Measurements from ENCODE around the gene PRKG2.
"Not testable (repeated sequence)": the region's sequence is repeated elsewhere in the genome, so short reads cannot be mapped to it uniquely, and the experiment has no call there.

PRKG2 gene

DNA sequence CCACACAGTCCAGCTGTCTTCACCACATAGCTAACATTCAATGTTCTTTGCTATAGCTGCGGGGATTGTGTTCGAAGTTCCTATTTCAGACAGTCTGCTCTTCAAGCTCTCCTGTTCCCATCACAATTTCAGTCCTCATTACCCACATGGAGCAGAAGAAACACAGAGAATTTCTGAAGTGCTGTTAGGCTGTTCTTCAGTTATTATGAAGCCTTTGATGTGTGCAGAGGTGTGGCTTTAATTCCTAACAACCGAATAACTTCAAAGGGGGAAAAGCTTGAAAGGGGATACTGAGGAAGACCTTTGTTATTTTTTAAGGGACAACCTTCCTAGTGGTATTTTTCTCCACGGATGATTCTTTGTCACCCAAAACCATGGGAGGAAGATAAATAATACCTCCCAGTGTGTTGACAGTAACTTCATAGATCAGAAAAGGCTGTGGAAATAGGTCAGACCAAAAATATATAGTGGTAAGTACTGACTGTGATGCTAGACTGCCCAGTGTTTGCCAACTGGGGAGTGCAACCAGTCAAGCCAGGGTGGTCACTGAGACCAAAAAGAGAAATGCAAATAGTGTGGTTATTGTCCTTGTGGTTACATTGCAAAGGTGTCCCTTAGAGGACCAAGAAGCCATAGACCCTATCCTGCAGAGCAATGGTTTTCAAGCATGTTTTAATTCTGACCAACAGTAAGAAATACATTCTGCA lies 52.1 kb downstream of the PRKG2 start:
- no peak for DNase-seq (ENCODE audit: low read depth)

DNA sequence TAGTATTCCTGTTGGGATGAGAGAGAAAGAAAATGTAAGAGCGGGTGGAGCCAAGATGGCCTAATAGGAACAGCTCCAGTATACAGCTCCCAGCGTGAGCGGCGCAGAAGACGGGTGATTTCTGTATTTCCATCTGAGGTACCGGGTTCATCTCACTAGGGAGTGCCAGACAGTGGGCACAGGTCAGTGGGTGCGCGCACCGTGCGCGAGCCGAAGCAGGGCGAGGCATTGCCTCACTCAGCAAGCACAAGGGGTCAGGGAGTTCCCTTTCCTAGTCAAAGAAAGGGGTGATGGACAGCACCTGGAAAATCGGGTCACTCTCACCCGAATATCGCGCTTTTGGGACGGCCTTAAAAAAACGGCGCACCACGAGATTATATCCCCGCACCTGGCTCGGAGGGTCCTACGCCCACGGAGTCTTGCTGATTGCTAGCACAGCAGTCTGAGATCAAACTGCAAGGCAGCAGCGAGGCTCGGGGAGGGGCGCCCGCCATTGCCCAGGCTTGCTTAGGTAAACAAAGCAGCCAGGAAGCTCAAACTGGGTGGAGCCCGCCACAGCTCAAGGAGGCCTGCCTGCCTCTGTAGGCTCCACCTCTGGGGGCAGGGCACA lies 61.2 kb downstream of the PRKG2 start:
- DNase-seq (ENCODE audit: low read depth): not testable (repeated sequence)

DNA sequence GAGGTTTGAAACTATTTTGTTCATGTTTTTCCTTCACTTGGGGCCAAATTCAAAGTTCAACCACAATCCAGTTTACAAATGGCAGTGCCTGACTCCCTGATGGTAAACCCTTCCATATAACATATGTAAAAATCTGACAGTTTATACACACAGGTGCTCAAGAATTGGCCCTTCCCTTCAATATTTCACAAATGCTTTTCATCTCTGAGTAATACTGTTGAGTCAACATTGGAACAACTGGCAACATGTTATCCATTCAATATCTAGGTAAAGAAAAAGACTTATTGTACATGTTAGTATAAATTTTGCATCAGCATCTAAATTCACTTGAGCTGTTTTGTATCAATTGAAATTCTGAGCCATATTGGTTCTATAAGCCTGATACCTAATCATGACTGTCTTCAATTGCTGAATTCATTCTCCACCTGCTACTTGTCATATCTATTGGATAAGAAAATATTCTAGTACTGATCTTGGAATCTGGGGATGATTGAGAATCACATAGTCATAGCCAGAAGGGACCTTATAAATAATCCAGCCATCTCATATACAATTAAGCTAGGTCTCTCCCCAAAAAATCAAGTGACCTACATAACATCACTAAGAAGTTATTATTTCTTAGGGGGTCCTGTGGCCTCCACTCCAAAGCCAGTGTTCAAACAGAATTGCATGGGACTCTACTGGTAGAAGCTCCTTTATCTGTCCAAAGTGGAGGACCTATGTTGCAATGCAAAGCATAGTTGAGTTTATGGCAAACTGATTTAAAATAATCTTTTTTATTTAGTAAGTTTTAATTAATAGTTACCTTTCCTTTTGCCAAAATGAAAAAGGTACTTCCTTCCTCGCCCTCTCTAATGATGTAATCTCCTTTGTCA lies 61.9 kb downstream of the PRKG2 start:
- no peak for DNase-seq (ENCODE audit: low read depth)

DNA sequence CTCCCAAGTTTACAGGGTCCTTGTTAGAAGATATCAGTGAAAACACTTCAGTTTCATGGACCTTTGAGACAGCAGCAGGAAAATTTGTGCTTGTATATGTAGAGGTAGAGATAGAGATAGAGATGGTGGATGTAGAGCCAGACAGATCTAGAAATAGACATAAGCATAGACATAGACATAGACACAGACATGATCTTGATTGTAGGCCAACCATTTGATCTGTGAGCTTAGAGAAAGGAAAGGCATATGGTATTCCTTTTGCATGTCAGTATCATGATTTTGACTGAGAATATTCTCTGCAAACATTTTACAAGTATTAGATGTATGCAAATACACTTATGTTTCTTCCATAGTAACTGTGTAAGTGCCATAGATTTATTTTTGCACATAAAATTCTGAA lies 65.0 kb downstream of the PRKG2 start:
- DNase-seq (ENCODE audit: low read depth): no peak

DNA sequence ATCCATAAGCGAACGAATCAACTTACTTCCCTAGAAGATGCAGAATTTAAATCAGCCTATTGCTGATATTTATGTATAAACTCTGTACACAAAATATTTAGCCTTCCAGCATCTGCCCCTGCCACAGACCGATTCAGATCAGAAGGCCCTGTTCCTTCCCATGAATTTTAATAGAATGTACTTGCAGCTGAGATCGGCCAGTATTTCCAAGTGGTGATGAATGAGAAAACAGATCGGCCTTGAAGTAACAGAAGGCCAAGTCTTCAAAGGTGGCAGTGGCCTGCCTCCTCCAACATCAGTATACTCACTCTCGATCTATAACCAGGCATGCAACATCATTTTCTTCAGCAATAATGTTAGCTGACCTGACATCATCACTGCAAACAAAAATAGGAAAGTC lies 66.4 kb downstream of the PRKG2 start:
- no peak for DNase-seq (ENCODE audit: low read depth)

DNA sequence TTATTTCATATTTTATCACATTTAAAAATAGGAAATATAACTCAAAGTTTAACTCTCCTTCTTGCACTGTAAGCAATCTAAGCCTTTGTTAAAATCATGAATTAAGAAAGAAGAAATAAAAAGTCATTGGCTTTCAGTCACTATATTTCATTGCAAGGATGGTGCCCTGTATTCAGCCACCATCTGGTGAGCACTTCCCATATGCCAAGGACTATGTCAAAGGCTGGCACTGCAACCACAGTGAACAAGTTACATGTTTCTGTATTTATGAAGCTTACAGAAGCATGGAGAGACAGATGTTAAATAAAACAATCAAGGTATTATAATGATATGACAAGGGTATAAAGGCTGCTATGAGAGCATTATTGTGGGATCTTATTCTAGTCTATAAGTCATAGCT lies 68.6 kb downstream of the PRKG2 start:
- DNase-seq (ENCODE audit: low read depth): no peak

DNA sequence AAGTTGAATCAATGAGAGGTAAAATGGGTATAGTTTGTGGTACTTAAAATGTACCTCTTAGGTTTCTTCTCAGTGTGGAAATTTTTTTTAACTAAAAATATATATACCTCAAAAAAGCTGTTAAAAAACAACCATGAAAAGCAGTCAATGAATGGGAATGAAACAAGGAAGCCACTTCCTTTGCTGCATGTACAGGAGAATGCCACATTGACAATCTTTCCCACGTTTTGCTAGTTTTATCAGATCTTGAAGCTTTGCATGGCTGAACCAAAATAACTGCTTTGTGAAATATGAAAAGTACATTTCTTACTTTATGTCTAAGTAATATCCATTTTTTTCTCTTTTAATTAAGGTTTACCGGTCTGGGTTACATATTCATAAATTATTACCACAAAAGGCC lies 71.8 kb downstream of the PRKG2 start:
- DNase-seq (ENCODE audit: low read depth): no peak

DNA sequence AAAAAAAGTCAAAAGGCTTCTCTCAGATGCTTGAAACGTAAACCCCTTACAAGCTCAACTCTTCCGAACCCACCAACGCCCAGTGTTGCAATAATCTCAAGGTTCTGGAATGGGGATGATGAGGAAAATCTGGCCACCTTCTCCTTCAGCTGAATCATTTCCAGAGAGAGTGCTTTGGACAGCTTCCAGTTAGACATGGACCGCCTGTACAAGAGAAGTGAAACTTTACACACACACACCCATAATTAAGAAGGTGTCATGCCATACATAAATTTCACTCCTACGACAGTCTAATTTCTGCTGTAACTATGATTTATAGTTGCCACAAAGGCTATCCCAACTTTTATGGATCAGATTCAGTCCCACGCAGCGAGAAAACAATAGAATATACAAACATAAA lies 72.3 kb downstream of the PRKG2 start:
- no peak for DNase-seq (ENCODE audit: low read depth)

DNA sequence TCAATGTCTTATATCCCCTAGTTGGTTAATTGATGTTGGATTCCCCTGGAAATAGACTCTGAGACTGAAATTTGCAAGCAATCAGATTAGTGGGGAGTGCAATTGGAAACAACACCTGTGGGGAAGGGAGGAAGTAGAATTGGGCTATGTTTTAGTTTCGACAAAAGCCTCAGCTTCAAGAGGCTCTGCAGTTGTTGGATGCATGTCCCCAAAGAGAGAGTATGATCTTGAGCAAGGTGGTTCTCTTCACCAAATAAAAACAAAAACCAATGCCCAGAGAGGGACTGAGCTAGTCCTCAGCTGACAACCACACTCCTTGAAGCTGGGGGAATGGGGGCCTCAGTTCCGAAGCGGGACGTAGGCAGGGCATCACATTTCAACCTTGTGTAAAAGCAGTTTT lies 77.1 kb downstream of the PRKG2 start:
- no peak for DNase-seq (ENCODE audit: low read depth)

DNA sequence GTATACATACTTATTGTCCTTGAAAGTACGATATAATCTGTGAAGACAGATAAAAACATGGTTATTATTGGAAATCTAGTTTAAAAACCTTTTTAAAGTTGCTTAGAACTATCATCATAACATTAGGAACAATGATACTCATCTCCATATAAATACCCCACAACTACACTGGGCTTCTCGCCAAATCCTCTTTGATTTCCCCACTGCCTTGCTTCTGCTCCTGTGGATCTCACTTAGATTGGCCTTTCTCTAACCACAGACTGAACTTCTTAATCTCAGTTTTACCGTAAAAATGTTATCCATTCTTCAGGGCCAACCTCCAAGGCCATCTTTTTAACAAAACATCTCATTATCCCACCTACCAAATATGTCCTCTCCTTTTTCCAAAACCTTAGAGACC lies 77.6 kb downstream of the PRKG2 start:
- no peak for DNase-seq (ENCODE audit: low read depth)

DNA sequence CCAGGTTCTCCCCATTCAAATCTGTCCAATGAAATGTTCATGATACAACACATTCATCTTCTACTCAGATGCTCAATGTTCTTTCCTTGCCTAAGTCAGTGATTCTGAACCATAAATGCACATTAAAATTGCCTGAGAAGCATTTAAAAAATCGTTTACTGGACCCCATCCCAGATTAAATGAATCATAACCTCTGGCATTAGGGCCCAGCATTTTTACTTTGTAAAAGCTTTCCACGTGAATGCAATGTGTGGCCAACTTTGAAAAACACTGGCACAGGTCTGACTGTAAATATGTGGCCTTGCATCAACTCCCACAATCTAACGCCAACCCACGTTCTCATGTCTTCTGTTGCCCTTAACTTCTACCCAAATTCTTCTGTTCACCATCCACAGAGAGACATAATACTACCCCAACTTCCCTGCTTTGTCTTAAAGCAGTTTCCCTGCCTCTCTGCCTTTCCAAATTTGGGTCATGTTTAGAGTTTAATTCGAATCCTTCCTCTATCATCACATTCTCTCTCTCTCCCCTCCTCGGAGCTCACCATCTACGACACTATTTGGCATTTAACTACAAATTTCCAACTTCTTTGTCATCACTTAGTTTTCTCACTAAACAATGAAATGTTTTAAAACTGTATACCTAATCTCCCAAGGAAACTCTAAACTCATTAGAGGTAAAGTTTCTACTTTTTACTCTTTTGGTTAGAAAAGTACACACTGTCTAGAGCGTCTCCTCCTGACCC lies 78.7 kb downstream of the PRKG2 start:
- DNase-seq (ENCODE audit: low read depth): no peak

DNA sequence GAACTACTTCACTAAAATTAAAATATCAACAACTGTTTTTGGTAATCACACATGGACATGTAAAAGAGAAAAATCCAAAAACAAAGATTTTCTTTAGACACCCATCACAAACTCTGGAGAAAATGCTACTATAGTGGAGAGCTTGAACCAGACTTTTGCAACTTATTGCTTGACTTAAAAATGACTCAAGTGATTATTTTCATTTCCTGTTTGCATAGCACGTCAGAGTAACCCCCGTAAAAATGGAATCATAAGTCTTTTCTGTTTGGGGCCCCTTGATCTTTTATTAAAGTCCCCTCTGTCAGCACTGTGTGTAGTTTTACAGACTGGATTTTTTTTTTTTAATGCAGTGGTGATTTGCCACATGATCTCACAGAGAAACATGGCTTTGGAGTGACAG lies 79.5 kb downstream of the PRKG2 start:
- no peak for DNase-seq (ENCODE audit: low read depth)

DNA sequence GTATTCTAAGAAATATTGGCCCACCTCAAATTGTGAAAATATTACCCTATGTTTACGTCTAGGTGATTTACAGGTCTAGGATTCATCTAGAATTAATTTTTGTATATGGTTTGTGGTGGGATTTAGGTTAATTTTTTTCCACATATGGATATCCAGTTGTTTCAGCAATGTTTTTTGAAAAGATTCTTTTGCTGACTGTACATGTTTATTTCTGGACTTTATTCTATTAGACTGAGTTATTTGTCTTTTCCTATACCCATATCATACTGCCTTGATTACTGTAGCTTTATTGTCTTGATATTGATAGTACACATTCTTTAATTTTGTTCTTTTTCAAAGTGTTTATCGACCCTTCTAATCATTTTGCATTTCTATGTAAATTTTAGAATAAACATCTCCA lies 83.5 kb downstream of the PRKG2 start:
- no peak for DNase-seq (ENCODE audit: low read depth)

DNA sequence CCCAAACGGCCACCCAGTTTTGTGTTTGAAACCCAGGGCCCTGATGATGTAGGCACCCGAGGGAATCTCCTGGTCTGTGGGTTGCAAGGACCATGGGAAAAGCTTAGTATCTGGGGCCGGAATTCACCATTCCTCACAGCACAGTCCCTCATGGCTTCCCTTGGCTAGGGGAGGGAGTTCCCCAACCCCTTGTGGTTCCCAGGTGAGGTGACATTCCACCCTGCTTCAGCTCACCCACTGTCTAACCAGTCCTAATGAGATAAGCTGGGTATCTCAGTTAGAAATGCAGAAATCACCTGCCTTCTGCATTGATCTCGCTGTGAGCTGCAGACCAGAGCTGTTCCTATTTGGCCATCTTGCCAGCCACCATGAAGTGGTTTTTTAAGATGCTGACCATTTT lies 84.0 kb downstream of the PRKG2 start:
- DNase-seq (ENCODE audit: low read depth): no peak

DNA sequence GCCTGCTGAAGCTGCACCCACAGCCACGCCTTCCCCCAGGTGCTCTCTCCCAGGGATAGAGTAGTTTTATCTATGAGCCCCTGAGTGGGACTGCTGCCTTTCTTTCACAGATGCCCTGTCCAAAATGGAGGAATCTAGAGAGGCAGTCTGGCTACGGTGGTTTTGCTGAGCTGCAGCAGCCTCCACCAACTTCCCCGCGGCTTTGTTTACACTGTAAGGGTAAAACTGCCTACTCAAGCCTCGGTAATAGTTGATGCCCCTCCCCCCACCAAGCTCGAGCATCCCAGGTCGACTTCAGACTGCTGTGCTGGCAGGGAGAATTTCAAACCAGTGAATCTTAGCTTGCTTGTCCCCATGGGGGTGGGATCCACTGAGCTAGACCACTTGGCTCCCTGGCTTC lies 84.5 kb downstream of the PRKG2 start:
- no peak for DNase-seq (ENCODE audit: low read depth)

DNA sequence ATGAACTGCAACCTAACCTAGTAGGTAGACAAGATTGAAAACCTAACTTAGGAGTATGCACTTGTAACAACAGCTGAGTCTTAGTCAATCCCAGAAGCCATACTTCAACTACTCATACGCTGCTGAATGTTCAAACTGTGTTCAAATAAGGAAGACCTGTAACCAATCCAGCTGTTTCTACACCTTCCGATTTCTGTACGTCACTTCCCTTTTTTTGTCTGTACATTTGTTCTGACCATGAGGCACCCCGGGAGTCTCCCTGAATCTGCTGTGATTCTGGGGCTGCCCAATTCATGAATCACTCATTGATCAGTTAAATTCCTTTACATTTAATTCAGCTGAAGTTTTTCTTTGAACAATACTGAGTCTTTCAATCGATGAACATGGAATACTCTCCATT lies 95.0 kb downstream of the PRKG2 start:
- no peak for DNase-seq (ENCODE audit: low read depth)

DNA sequence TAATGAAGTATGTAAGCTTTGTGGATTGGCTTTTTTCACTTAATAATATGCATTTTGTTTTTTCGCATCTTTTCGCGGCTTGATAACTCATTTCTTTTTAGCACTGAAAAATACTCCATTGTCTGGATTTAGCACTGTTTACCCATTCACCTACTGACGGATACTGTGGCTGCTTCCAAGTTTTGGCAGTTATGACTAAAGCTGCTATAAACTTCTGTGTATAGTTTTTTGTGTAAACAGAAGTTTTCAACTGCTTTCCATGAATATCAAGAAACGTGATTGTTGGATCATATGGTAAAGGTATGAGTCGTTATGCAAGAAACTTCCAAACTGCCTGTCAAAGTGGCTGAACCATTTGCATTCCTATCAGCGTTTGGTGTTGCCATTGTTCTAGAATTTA lies 96.9 kb downstream of the PRKG2 start:
- no peak for DNase-seq (ENCODE audit: low read depth)

DNA sequence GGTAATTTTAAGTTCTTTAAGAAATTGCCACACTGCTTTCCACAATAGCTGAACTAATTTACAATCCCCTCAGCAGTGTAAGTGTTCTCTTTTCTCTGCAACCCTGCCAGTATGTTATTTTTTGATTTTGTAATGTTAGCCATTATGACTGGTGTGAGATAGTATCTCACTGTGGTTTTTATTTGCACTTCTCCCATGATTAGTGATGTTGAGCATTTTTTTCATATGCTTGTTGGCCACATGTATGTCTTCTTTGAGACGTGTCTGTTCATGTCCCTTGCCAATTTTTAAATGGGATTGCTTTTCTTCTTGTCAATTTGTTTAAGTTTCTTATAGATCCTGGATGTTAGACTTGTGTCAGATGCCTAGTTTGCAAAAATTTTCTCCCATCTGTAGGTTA lies 98.5 kb downstream of the PRKG2 start:
- DNase-seq (ENCODE audit: low read depth): no peak

DNA sequence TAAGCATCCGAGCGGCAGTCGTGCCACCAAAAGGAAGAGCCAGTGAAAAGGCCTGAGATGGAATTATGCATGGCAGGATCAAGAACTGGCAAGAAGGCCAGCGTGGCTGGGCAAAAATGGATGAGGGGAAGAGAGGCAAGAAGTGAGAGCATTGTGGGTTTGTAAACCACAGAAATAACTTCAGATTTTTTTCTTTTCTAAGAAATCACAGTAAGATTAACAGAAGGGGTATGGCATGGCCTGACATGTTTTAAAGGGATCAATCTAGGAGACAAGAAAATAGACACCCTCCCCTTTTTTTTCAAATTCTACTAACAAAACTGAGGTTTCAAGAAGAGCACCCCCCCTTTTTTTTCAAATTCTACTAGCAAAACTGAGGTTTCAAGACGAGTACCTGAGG lies 102.0 kb downstream of the PRKG2 start:
- DNase-seq (ENCODE audit: low read depth): no peak

DNA sequence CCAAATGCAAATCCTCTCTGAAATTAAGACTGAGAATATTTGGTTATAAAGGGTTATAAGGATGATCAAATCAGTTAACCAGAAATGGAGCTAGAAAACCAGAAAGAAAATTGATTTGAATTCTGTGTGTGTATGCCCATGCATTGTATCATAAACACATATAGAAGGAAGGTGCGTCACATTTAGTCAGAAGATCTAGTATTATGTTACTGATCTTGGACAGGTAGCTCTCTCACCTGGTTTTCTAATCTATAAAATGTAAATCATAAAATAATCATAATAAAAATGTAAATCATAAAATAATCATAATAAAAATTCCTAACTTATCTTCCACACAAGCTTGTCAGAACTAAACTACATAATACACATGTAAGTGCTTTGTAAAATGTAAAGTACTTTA lies 105.7 kb downstream of the PRKG2 start:
- no peak for DNase-seq (ENCODE audit: low read depth)

DNA sequence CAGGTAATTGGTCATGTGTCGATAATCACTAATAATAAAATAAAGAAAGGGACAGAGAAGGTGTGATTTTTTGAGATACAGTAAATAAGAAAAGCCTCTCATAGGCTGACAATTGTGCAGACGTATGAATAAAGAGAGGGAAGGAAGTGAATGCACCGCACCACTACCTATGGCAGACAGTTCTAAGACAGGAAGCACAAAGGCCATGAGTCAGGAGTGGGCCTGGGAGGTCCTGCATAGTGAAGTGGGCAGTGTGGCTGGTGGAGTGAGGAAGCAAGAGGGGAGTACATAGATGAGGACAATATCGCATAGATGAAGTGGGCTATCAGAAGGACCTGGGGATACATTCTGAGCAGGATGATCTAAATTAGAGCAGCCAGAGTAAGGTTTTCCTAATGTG lies 108.9 kb downstream of the PRKG2 start:
- DNase-seq (ENCODE audit: low read depth): no peak

DNA sequence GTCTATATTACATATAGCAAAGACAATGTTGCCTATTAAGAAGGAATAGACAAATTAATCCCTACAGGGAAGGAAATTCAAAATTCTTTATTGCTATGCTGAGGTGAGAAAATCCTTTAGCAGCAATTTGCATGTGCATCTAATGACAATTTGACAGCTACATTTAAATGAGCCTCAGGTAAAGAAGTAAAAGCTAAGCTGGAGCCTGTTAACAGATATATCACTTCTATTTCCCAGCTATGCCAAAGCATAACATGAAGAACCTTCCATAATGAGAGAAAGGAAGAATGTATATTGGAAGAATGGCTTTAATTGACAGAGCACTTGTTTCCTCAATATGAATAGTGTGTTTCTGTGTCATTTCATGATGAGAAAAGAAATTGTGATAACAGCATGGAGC lies 112.9 kb downstream of the PRKG2 start:
- DNase-seq (ENCODE audit: low read depth): no peak

DNA sequence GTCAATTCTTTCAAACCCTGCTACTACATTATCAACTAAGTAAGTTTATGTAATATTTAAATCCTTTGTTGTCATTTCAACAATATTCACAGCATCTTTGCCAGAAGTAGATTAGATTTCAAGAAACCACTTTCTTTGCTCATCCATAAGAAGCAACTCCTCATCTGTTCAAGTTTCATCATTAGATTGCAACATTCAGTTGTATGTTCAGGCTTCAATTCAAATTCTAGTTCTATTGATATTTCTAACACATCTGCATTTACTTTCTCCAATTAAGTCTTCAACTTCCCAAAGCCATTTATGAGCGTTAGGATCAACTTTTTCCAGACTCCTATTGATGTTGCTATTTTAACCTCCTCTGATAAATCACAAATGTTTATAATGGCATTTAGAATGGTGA lies 118.5 kb downstream of the PRKG2 start:
- no peak for DNase-seq (ENCODE audit: low read depth)
